ENCODE results near the gene MYCN.

DNA sequence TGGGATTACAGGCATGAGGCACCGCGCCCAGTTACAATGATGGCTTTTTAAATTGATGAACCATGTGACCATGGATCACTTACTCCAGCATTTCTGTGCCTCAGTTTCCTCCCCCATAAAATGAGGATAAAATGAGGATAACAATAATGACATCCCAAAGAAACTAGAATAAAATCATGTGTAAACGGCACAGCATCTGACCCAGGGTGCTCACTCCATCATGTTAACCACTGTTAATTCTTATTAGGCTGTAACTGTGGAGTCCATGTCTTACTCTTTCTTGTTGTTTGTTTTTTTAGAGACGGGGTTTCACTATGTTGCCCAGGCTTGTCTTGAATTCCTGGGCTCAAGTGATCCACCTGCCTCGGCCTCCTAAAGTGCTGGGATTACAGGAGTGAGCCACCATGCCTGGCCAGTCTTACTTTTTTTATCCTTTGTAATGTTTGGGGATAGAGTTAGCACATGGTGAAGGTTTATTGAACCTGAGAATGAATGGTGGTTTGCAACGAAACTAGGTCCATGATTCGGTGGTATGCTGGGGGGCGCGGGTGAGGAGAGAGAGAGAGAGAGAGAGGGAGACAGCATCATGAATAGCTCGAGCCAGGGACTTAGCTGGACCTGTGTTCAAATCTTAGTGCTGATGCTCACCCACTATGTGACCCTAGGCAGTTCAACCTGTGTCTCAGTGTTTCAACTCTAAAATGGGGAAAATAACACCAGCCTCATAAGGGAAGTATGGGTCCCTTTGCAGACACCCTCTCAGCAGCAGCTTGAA is 52.3 kb downstream of the MYCN start:
- no peak for TF ChIP-seq EP300 (IDR thresholded peaks at IDR 0.05)
- TF ChIP-seq, protein P1, sequence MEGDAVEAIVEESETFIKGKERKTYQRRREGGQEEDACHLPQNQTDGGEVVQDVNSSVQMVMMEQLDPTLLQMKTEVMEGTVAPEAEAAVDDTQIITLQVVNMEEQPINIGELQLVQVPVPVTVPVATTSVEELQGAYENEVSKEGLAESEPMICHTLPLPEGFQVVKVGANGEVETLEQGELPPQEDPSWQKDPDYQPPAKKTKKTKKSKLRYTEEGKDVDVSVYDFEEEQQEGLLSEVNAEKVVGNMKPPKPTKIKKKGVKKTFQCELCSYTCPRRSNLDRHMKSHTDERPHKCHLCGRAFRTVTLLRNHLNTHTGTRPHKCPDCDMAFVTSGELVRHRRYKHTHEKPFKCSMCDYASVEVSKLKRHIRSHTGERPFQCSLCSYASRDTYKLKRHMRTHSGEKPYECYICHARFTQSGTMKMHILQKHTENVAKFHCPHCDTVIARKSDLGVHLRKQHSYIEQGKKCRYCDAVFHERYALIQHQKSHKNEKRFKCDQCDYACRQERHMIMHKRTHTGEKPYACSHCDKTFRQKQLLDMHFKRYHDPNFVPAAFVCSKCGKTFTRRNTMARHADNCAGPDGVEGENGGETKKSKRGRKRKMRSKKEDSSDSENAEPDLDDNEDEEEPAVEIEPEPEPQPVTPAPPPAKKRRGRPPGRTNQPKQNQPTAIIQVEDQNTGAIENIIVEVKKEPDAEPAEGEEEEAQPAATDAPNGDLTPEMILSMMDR (IDR thresholded peaks at IDR 0.05): no peak
